HepG2 (cell line): ENCODE results near the gene TEDC1. TPM values are rescaled to one million over a fixed set of nuclear protein-coding genes. Genes with fewer than 3 reads are reported as not detected.

Source experiments
- ARNT ChIP-seq: fragments of 450-650 bp; IDR thresholded peaks from 2 replicates; pipeline ENCODE4 v1.6.1; 2017
- ATAD3A ChIP-seq: sonication (generic); formaldehyde crosslinking; IDR thresholded peaks from 2 replicates; pipeline ENCODE4 v1.4.0; 2020; ENCODE audit warnings: missing genetic modification reagents
- ATM ChIP-seq: fragments of 450-650 bp; IDR thresholded peaks from 2 replicates; pipeline ENCODE4 v1.7.1; 2017; ENCODE audit warnings: mild to moderate bottlenecking, borderline replicate concordance
- HOXA9 ChIP-seq: sonication (generic); formaldehyde crosslinking; IDR thresholded peaks from 2 replicates; pipeline ENCODE4 v1.8.1; 2022; ENCODE audit warnings: missing genetic modification reagents, mild to moderate bottlenecking, moderate library complexity, borderline replicate concordance
- HOXD1 ChIP-seq: sonication (generic); formaldehyde crosslinking; IDR thresholded peaks from 2 replicates; pipeline ENCODE4 v1.5.0; 2020; ENCODE audit warnings: missing genetic modification reagents
- IKZF4 ChIP-seq: sonication (generic); formaldehyde crosslinking; IDR thresholded peaks from 2 replicates; pipeline ENCODE4 v1.5.1; 2020; ENCODE audit warnings: borderline replicate concordance, mild to moderate bottlenecking, low read depth, missing genetic modification reagents; ENCODE audit errors: not compliant biosample characterization
- IRF2 ChIP-seq: IDR thresholded peaks from 2 replicates; pipeline ENCODE4 v1.6.1; 2018; ENCODE audit warnings: missing genetic modification reagents, missing compliant biosample characterization
- KLF9 ChIP-seq: IDR thresholded peaks from 2 replicates; pipeline ENCODE4 v1.6.1; 2016; ENCODE audit warnings: low read depth
- MED8 ChIP-seq: sonication (generic); formaldehyde crosslinking; IDR thresholded peaks from 2 replicates; pipeline ENCODE4 v1.8.1; 2023; ENCODE audit warnings: mild to moderate bottlenecking, missing genetic modification reagents; ENCODE audit not compliant: insufficient replicate concordance
- MIER2 ChIP-seq: IDR thresholded peaks from 2 replicates; pipeline ENCODE4 v1.6.1; 2016; ENCODE audit warnings: missing biosample characterization, missing genetic modification reagents
- PHF5A ChIP-seq: IDR thresholded peaks from one replicate; pipeline ENCODE4 v1.6.1; 2018; ENCODE audit warnings: low read depth, missing genetic modification reagents; ENCODE audit not compliant: unreplicated experiment
- POLR2AphosphoS5 ChIP-seq: IDR thresholded peaks from 2 replicates; pipeline ENCODE4 v1.6.1; 2012; ENCODE audit warnings: low read depth, low read length
- RBM39 ChIP-seq: fragments of 200-400 bp; formaldehyde crosslinking; IDR thresholded peaks from one replicate; pipeline ENCODE4 v1.6.1; 2018; ENCODE audit warnings: antibody characterized with exemption, mild to moderate bottlenecking, low read depth, low read length; ENCODE audit not compliant: poor library complexity, severe bottlenecking
- RNF2 ChIP-seq: fragments of 450-650 bp; conservative IDR thresholded peaks from 2 replicates; pipeline ENCODE4 v1.6.1; 2016; ENCODE audit warnings: low read depth
- SSRP1 ChIP-seq: IDR thresholded peaks from 2 replicates; pipeline ENCODE4 v1.6.1; 2016; ENCODE audit warnings: control low read depth
- ZBTB3 ChIP-seq: sonication (generic); formaldehyde crosslinking; IDR thresholded peaks from 2 replicates; pipeline ENCODE4 v1.4.0; 2020; ENCODE audit warnings: low read depth, mild to moderate bottlenecking, moderate library complexity, missing genetic modification reagents, borderline replicate concordance
- ZNF121 ChIP-seq: sonication (generic); formaldehyde crosslinking; IDR thresholded peaks from 2 replicates; pipeline ENCODE4 v1.5.0; 2020; ENCODE audit warnings: mild to moderate bottlenecking, missing genetic modification reagents
- ZNF224 ChIP-seq: sonication (generic); formaldehyde crosslinking; IDR thresholded peaks from 2 replicates; pipeline ENCODE4 v1.5.0; 2020; ENCODE audit warnings: mild to moderate bottlenecking, missing genetic modification reagents
- polyA plus RNA-seq, 8 experiments: library from polyadenylated mRNA; depleted of rRNA in 3 of 8; stranded (reverse) in 7 of 8; unstranded in 1 of 8; fragments of >200 nt; fragmentation: Illumina TruSeq in 4 of 8; extraction: Trizol in 4 of 8; gene quantifications; 2 replicates each; pipeline versions ENCODE4 v1.2.1 to v1.2.3, GENCODE V29; 2011 to 2016; ENCODE audit warnings: low read depth in 4 of 8, missing spikeins in 1 of 8, mixed read lengths in 1 of 8; ENCODE audit not compliant: insufficient read depth in 1 of 8
- total RNA-seq, 5 experiments: library from RNA; depleted of rRNA; stranded (reverse); fragments of >200 nt; fragmentation: Illumina TruSeq; extraction: Trizol; gene quantifications; 2 replicates each; pipeline ENCODE4 v1.2.3, GENCODE V29; 2016; ENCODE audit warnings: low read depth in 1 of 5
- TF ChIP-seq, protein P1 (sequence below): sonication (generic); formaldehyde crosslinking; IDR thresholded peaks from 2 replicates; pipeline ENCODE4 v1.5.0; 2020; ENCODE audit warnings: mild to moderate bottlenecking, missing genetic modification reagents, borderline replicate concordance
- TF ChIP-seq, protein P2 (sequence below): sonication (generic); formaldehyde crosslinking; IDR thresholded peaks from 2 replicates; pipeline ENCODE4 v1.4.0; 2020; ENCODE audit warnings: missing genetic modification reagents, borderline replicate concordance
- TF ChIP-seq, protein P3 (sequence below): sonication (generic); formaldehyde crosslinking; IDR thresholded peaks from 2 replicates; pipeline ENCODE4 v1.9.0; 2022; ENCODE audit warnings: low read depth, missing genetic modification reagents

Gene TEDC1
- total and polyA plus RNA-seq, 2 of the 13 experiments (the other 11 are each of a cell fraction or from before 2014, with no cell fraction given): 5.7 to 27.4 TPM

DNA sequence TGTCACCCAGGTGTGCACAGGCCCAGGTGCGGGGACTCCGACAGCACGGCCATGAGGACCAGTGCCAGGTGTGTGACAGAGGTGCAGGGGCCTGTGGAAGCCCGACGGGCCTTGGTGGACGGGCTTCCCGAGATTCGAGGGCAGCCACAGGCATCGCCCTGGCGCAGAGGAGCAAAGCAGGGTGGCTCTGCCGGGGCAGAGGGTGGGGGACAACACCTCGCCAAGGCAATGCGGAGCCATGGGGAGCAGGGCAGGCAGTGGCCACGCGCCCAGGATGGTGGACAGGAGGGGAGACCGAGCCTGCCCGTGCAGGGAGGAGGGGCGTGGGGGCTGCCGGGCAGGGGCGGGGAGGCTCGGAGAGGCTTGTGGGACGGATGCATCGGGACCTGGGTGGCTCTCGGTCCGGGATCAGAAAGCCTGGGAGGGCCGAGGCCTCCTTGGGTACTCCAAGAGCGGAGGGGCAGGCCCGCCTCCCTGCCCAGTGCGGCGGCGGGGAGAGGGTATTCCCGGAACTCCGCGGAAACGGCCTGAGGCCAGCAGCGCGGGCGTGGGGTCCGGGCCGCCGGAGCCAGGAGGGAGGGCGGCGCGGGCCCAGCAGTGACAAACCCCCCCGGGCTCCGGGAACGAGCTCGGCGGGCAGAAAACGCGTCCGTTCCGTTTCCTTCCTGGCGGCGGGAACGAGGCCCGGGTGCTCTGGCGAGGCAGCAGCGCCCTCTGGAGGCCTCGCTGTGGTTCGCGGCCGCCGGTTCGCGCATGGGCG, 37.0 kb downstream of the TEDC1 start (continued):
- TF ChIP-seq ATM (no peak), RNF2 (no peak; the same call in 1 of the 2 replicates), ATAD3A (CRISPR knock-in tag) (no peak), IKZF4 (CRISPR knock-in tag) (no peak), ZNF224 (CRISPR knock-in tag) (no peak), KLF9 (CRISPR knock-in tag) (no peak), SSRP1 (CRISPR knock-in tag) (no peak), MED8 (CRISPR knock-in tag) (no peak), PHF5A (CRISPR knock-in tag) (no peak), ARNT (no peak), IRF2 (CRISPR knock-in tag) (no peak), MIER2 (CRISPR knock-in tag) (no peak), RBM39 (no peak), POLR2AphosphoS5 (no peak), HOXA9 (CRISPR knock-in tag) (peak; percentile 56; the same call in 1 of the 2 replicates), ZBTB3 (CRISPR knock-in tag) (no peak), HOXD1 (CRISPR knock-in tag) (no peak), ZNF121 (CRISPR knock-in tag) (no peak)
- TF ChIP-seq, protein P1, sequence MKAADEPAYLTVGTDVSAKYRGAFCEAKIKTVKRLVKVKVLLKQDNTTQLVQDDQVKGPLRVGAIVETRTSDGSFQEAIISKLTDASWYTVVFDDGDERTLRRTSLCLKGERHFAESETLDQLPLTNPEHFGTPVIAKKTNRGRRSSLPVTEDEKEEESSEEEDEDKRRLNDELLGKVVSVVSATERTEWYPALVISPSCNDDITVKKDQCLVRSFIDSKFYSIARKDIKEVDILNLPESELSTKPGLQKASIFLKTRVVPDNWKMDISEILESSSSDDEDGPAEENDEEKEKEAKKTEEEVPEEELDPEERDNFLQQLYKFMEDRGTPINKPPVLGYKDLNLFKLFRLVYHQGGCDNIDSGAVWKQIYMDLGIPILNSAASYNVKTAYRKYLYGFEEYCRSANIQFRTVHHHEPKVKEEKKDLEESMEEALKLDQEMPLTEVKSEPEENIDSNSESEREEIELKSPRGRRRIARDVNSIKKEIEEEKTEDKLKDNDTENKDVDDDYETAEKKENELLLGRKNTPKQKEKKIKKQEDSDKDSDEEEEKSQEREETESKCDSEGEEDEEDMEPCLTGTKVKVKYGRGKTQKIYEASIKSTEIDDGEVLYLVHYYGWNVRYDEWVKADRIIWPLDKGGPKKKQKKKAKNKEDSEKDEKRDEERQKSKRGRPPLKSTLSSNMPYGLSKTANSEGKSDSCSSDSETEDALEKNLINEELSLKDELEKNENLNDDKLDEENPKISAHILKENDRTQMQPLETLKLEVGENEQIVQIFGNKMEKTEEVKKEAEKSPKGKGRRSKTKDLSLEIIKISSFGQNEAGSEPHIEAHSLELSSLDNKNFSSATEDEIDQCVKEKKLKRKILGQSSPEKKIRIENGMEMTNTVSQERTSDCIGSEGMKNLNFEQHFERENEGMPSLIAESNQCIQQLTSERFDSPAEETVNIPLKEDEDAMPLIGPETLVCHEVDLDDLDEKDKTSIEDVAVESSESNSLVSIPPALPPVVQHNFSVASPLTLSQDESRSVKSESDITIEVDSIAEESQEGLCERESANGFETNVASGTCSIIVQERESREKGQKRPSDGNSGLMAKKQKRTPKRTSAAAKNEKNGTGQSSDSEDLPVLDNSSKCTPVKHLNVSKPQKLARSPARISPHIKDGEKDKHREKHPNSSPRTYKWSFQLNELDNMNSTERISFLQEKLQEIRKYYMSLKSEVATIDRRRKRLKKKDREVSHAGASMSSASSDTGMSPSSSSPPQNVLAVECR: peak; percentile 60; the same call in 1 of the 2 replicates
- TF ChIP-seq, protein P2, sequence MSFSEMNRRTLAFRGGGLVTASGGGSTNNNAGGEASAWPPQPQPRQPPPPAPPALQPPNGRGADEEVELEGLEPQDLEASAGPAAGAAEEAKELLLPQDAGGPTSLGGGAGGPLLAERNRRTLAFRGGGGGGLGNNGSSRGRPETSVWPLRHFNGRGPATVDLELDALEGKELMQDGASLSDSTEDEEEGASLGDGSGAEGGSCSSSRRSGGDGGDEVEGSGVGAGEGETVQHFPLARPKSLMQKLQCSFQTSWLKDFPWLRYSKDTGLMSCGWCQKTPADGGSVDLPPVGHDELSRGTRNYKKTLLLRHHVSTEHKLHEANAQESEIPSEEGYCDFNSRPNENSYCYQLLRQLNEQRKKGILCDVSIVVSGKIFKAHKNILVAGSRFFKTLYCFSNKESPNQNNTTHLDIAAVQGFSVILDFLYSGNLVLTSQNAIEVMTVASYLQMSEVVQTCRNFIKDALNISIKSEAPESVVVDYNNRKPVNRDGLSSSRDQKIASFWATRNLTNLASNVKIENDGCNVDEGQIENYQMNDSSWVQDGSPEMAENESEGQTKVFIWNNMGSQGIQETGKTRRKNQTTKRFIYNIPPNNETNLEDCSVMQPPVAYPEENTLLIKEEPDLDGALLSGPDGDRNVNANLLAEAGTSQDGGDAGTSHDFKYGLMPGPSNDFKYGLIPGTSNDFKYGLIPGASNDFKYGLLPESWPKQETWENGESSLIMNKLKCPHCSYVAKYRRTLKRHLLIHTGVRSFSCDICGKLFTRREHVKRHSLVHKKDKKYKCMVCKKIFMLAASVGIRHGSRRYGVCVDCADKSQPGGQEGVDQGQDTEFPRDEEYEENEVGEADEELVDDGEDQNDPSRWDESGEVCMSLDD (CRISPR knock-in tag): no peak
- TF ChIP-seq, protein P3, sequence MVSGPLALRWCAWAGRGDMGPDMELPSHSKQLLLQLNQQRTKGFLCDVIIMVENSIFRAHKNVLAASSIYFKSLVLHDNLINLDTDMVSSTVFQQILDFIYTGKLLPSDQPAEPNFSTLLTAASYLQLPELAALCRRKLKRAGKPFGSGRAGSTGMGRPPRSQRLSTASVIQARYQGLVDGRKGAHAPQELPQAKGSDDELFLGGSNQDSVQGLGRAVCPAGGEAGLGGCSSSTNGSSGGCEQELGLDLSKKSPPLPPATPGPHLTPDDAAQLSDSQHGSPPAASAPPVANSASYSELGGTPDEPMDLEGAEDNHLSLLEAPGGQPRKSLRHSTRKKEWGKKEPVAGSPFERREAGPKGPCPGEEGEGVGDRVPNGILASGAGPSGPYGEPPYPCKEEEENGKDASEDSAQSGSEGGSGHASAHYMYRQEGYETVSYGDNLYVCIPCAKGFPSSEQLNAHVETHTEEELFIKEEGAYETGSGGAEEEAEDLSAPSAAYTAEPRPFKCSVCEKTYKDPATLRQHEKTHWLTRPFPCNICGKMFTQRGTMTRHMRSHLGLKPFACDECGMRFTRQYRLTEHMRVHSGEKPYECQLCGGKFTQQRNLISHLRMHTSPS (CRISPR knock-in tag): no peak
